ENCODE data around the gene CGNL1. TPM values are rescaled to one million over a fixed set of nuclear protein-coding genes. Genes with fewer than 3 reads are reported as not detected.

The CGNL1 gene
- total and polyA plus RNA-seq, 7 donors, result 0.69 to 7.2 (median 2.4) TPM

- Histone ChIP-seq H3K9me3 (no peaks in the 10 kb centered on the region), H3K27me3 (peaks cover 0 to 4% (median 0%) of the 10 kb centered on the region in 3 donors), H3K4me1 (no peaks in the 10 kb centered on the region), H3K36me3 (no peaks in the 10 kb centered on the region), H3K4me3 (no peak overlapping the region), H3K27ac (no peak overlapping the region)
- 92 to 95% methylated on average over 1 of the region's 1 CpG for WGBS, 2 donors
- TF ChIP-seq EP300 (IDR thresholded peaks at IDR 0.05) (no peak), POLR2A (IDR thresholded peaks at IDR 0.05) (no peak), POLR2AphosphoS5 (IDR thresholded peaks at IDR 0.05) (no peak)
- TF ChIP-seq, protein P1, sequence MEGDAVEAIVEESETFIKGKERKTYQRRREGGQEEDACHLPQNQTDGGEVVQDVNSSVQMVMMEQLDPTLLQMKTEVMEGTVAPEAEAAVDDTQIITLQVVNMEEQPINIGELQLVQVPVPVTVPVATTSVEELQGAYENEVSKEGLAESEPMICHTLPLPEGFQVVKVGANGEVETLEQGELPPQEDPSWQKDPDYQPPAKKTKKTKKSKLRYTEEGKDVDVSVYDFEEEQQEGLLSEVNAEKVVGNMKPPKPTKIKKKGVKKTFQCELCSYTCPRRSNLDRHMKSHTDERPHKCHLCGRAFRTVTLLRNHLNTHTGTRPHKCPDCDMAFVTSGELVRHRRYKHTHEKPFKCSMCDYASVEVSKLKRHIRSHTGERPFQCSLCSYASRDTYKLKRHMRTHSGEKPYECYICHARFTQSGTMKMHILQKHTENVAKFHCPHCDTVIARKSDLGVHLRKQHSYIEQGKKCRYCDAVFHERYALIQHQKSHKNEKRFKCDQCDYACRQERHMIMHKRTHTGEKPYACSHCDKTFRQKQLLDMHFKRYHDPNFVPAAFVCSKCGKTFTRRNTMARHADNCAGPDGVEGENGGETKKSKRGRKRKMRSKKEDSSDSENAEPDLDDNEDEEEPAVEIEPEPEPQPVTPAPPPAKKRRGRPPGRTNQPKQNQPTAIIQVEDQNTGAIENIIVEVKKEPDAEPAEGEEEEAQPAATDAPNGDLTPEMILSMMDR (IDR thresholded peaks at IDR 0.05), result no peak
- intact Hi-C loops (cut with DNase I), result no loop called here
- DNase-seq, result no peak
Observed at GRCh38 chr15:57348081-57348480, 28.2 kb upstream of the CGNL1 start.

GRCh38 chr15:57352535-57353316, 23.6 kb upstream of the CGNL1 start:
- no peak for DNase-seq
- intact Hi-C loops (cut with DNase I), result no loop called here

DNA sequence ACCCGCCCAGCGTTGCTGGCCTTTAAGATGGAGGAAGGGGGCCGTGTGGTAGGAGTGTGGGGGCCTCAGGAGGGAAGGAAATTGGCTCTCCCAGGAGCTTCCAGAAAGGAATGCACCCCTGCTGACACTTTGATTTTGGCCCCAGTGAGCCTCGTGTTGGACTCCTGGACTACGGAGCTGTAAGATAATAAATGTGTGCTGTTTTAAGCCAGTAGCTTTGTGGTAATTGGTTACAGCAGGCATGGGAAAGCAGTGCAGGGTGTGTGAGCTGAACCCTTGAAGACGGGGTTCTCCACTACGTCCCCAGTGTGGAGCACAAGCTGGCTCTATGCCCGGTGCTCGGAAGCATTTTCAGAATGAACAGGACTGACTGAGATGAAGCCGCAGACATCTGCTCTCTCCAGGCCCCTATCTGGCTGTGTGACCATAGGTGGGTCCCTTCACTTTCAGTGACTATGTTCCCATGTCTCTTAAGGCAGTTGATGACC, 22.9 kb upstream of the CGNL1 start:
- WGBS, 2 donors, result 32 to 75% methylated on average over 10 of the region's 10 CpGs

More at GRCh38 chr15:57352535-57353316, 23.6 kb upstream of the CGNL1 start:
- H3K36me3 ChIP-seq, result no peaks in the 10 kb centered on the region
- H3K9me3 ChIP-seq, result no peaks in the 10 kb centered on the region
- 86 to 92% methylated on average over 17 of the region's 17 CpGs for WGBS, 2 donors
- TF ChIP-seq EP300 (IDR thresholded peaks at IDR 0.05), result no peak
- no peak for TF ChIP-seq POLR2A (IDR thresholded peaks at IDR 0.05)
- TF ChIP-seq, protein P1 (IDR thresholded peaks at IDR 0.05), result no peak
- TF ChIP-seq POLR2AphosphoS5 (IDR thresholded peaks at IDR 0.05), result no peak
- H3K27me3 ChIP-seq, result peaks cover 0 to 4% (median 0%) of the 10 kb centered on the region in 3 donors
- H3K4me1 ChIP-seq, result peaks cover 0 to 16% (median 5%) of the 10 kb centered on the region in 4 donors
- H3K27ac ChIP-seq, result no peak overlapping the region
- no peak overlapping the region for H3K4me3 ChIP-seq

DNA sequence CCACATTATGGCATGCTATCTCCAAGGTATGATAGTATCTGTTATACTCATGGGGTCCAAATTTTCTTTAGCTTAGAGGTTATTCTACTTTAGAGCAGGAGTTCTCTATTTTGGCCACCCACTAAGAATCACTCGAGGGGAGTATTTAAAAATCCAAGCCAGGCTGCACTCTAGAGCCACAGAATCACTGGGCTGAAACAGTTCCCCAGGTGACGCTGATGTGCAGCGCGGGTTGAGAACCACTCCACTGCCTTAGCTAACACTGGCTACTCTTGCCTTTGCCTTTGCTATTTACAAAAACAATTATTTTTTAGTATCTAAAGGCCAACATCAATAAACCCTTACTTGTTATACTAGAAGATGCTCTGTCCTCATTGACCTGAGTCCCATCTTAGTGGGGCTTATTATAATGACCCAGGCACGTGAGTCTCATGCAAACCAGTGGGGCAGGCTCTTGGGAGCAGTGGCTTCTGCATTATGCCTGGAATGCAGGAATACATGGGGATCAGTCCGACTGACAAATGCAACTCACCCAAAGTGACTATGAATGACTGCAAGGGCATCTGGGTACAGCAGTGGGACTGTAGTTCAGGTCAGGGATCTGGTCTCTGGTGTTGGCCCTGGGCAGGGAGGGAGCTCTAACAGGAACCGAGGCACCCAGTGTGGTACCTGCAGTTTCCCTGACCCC, 21.7 kb upstream of the CGNL1 start:
- H3K9me3 ChIP-seq, result no peaks in the 10 kb centered on the region
- no peaks in the 10 kb centered on the region for H3K36me3 ChIP-seq
- no peak overlapping the region for H3K4me3 ChIP-seq
- H3K27me3 ChIP-seq, result peaks cover 0 to 4% (median 0%) of the 10 kb centered on the region in 3 donors
- H3K27ac ChIP-seq, result no peak overlapping the region
- 70 to 92% methylated on average over 7 of the region's 7 CpGs for WGBS, 2 donors
- H3K4me1 ChIP-seq, result peaks cover 0 to 21% (median 7%) of the 10 kb centered on the region in 4 donors
- no peak for DNase-seq
- intact Hi-C loops (cut with DNase I), result no loop called here
- TF ChIP-seq POLR2A (IDR thresholded peaks at IDR 0.05), result no peak
- TF ChIP-seq, protein P1 (IDR thresholded peaks at IDR 0.05), result no peak
- TF ChIP-seq EP300 (IDR thresholded peaks at IDR 0.05), result no peak
- no peak for TF ChIP-seq POLR2AphosphoS5 (IDR thresholded peaks at IDR 0.05)

More for the DNA sequence above, 22.9 kb upstream of the CGNL1 start:
- Histone ChIP-seq H3K27ac (no peak overlapping the region), H3K4me1 (peaks cover 0 to 21% (median 7%) of the 10 kb centered on the region in 4 donors), H3K9me3 (no peaks in the 10 kb centered on the region), H3K27me3 (peaks cover 0 to 4% (median 0%) of the 10 kb centered on the region in 3 donors), H3K4me3 (no peak overlapping the region), H3K36me3 (no peaks in the 10 kb centered on the region)
- intact Hi-C loops (cut with DNase I), result no loop called here
- TF ChIP-seq EP300 (IDR thresholded peaks at IDR 0.05), result no peak
- TF ChIP-seq POLR2A (IDR thresholded peaks at IDR 0.05), result no peak
- TF ChIP-seq POLR2AphosphoS5 (IDR thresholded peaks at IDR 0.05), result no peak
- TF ChIP-seq, protein P1 (IDR thresholded peaks at IDR 0.05), result no peak
- DNase-seq, result no peak
